Ishikawa (cell line): ENCODE data around the gene SMC1B.

ENCODE experiments used
- CEBPB ChIP-seq: IDR thresholded peaks from 2 replicates; pipeline ENCODE4 v1.6.1; 2012
- CREB1 ChIP-seq: IDR thresholded peaks from 2 replicates; pipeline ENCODE4 v1.6.1; 2012; ENCODE audit warnings: low read depth
- EGR1 ChIP-seq: IDR thresholded peaks from 2 replicates; pipeline ENCODE4 v1.6.1; 2012
- EP300 ChIP-seq: IDR thresholded peaks from 2 replicates; pipeline ENCODE4 v1.6.1; 2012; ENCODE audit warnings: borderline replicate concordance
- FOXM1 ChIP-seq: IDR thresholded peaks from 2 replicates; pipeline ENCODE4 v1.6.1; 2012; ENCODE audit warnings: low read depth, borderline replicate concordance
- MAX ChIP-seq: IDR thresholded peaks from 2 replicates; pipeline ENCODE4 v1.6.1; 2012
- NFIC ChIP-seq: IDR thresholded peaks from 2 replicates; pipeline ENCODE4 v1.6.1; 2012
- RAD21 ChIP-seq: IDR thresholded peaks from 2 replicates; pipeline ENCODE4 v1.6.1; 2012; ENCODE audit warnings: low read depth
- REST ChIP-seq: IDR thresholded peaks from 2 replicates; pipeline ENCODE4 v1.6.1; 2012; ENCODE audit warnings: low read depth, mild to moderate bottlenecking
- TAF1 ChIP-seq: IDR thresholded peaks from 2 replicates; pipeline ENCODE4 v1.6.1; 2012; ENCODE audit warnings: low read depth, mild to moderate bottlenecking
- TCF12 ChIP-seq: IDR thresholded peaks from 2 replicates; pipeline ENCODE4 v1.6.1; 2012; ENCODE audit warnings: low read depth
- TEAD4 ChIP-seq: IDR thresholded peaks from 2 replicates; pipeline ENCODE4 v1.6.1; 2012
- USF1 ChIP-seq: IDR thresholded peaks from 2 replicates; pipeline ENCODE4 v1.6.1; 2012
- YY1 ChIP-seq: IDR thresholded peaks from 2 replicates; pipeline ENCODE4 v1.6.1; 2012; ENCODE audit warnings: low read depth
- ZBTB7A ChIP-seq: IDR thresholded peaks from 2 replicates; pipeline ENCODE4 v1.6.1; 2012; ENCODE audit warnings: low read depth

The SMC1B gene

GRCh38 chr22:45429424-45429823 lies 16.0 kb upstream of the SMC1B start:
- TF ChIP-seq EP300, result no peak
- no peak for TF ChIP-seq CEBPB
- no peak for TF ChIP-seq CREB1
- no peak for TF ChIP-seq MAX
- no peak for TF ChIP-seq YY1
- TF ChIP-seq FOXM1, result no peak
- no peak for TF ChIP-seq TEAD4
- no peak for TF ChIP-seq ZBTB7A
- TF ChIP-seq EGR1, result no peak
- no peak for TF ChIP-seq NFIC
- TF ChIP-seq USF1, result no peak
- TF ChIP-seq TCF12, result no peak
- no peak for TF ChIP-seq REST
- TF ChIP-seq TAF1, result no peak
- TF ChIP-seq RAD21, result no peak

- TF ChIP-seq EGR1 (no peak), RAD21 (no peak), YY1 (no peak), FOXM1 (no peak), TCF12 (no peak), TEAD4 (no peak), ZBTB7A (no peak)
Measured at GRCh38 chr22:45428391-45429385, 15.3 kb upstream of the SMC1B start.

- no peak for TF ChIP-seq TAF1
Measured at GRCh38 chr22:45427114-45427513, 13.7 kb upstream of the SMC1B start.

- TF ChIP-seq EP300, result no peak
- TF ChIP-seq RAD21, result no peak
- TF ChIP-seq USF1, result no peak
- TF ChIP-seq YY1, result no peak
- TF ChIP-seq CEBPB, result no peak
Measured at GRCh38 chr22:45426387-45426786, 13.0 kb upstream of the SMC1B start.

- TF ChIP-seq CEBPB (no peak), NFIC (no peak), MAX (no peak), ZBTB7A (no peak), USF1 (no peak), TEAD4 (no peak), YY1 (no peak)
Measured at GRCh38 chr22:45425531-45426265, 12.3 kb upstream of the SMC1B start.

- no peak for TF ChIP-seq USF1
- TF ChIP-seq TEAD4, result no peak
- no peak for TF ChIP-seq EGR1
- no peak for TF ChIP-seq YY1
- no peak for TF ChIP-seq NFIC
- TF ChIP-seq RAD21, result no peak
- TF ChIP-seq ZBTB7A, result no peak
- TF ChIP-seq REST, result no peak
- no peak for TF ChIP-seq TCF12
- TF ChIP-seq EP300, result no peak
- TF ChIP-seq MAX, result no peak
- TF ChIP-seq CREB1, result no peak
- TF ChIP-seq FOXM1, result no peak
- TF ChIP-seq TAF1, result no peak
Measured at GRCh38 chr22:45425101-45425500, 11.7 kb upstream of the SMC1B start.
